ENCODE measurements around the gene THOP1. TPM values are rescaled to one million over a fixed set of nuclear protein-coding genes. Genes with fewer than 3 reads are reported as not detected.
"Not testable (repeated sequence)": the region's sequence is repeated elsewhere in the genome, so short reads cannot be mapped to it uniquely, and the experiment has no call there.

Gene THOP1
- total RNA-seq, 4 donors from 2014 or later, result 57.8 to 88.6 (median 74.7) TPM

DNA sequence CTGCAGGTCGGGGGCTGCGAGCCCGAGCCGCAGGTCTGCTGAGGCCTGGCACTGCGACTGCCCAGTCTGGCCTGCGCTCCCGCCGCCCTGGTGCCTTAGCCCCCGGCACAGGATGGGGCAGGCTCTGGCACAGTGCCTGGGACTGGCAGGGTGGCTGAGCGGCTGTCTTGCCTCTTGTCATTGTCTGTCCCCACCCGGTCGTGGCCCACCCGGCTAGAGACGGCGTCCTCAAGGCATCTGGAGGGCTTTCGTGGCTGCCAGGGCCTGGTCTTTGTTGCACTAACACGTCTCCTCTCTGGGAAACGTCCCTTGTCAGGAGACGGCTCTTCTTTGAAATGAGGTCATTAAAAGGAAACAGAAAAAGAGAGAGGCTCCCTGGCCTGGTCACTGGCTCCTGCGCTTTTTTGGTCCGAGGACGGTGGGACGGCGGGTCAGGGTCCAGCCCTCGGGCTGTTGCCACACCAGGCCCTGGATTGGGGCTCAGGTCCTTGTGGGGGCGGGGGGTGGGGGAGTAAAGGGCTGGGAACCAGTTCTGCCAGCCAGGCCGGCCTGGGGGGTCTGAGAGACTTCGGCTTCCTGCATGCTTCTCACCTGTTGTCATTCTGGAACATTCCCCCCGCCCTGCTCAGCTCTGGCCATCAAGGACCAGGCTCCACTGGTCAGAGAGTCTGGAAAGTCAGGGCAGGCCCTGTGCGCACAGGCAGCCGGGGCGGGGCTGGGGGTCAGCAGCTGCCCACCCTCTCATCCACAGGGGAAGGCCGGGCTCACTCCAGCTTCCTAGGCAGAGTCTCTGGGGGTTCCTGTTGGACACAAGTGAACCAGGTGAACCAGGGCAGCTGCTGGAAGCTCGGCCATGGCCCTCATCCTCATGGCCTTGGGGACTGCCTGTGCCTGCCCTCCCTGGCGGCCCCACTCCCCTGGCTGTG is 28.2 kb downstream of the THOP1 start:
- Histone ChIP-seq H3K9me3 (no peaks in the 10 kb centered on the region), H3K27me3 (no peaks in the 10 kb centered on the region), H3K4me1 (no peaks in the 10 kb centered on the region), H3K27ac (no peak overlapping the region), H3K4me3 (no peak overlapping the region), H3K36me3 (peaks cover 17 to 59% (median 18%) of the 10 kb centered on the region in 3 donors)
- DNase-seq, result no peak
- intact Hi-C loops (cut with DNase I), result no loop called here
- WGBS, 2 donors, result 82 to 89% methylated on average over 5 to 7 of the region's 35 CpGs
- TF ChIP-seq, protein P1, sequence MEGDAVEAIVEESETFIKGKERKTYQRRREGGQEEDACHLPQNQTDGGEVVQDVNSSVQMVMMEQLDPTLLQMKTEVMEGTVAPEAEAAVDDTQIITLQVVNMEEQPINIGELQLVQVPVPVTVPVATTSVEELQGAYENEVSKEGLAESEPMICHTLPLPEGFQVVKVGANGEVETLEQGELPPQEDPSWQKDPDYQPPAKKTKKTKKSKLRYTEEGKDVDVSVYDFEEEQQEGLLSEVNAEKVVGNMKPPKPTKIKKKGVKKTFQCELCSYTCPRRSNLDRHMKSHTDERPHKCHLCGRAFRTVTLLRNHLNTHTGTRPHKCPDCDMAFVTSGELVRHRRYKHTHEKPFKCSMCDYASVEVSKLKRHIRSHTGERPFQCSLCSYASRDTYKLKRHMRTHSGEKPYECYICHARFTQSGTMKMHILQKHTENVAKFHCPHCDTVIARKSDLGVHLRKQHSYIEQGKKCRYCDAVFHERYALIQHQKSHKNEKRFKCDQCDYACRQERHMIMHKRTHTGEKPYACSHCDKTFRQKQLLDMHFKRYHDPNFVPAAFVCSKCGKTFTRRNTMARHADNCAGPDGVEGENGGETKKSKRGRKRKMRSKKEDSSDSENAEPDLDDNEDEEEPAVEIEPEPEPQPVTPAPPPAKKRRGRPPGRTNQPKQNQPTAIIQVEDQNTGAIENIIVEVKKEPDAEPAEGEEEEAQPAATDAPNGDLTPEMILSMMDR (IDR thresholded peaks at IDR 0.05), result no peak
- TF ChIP-seq POLR2A (IDR thresholded peaks at IDR 0.05), result no peak

DNA sequence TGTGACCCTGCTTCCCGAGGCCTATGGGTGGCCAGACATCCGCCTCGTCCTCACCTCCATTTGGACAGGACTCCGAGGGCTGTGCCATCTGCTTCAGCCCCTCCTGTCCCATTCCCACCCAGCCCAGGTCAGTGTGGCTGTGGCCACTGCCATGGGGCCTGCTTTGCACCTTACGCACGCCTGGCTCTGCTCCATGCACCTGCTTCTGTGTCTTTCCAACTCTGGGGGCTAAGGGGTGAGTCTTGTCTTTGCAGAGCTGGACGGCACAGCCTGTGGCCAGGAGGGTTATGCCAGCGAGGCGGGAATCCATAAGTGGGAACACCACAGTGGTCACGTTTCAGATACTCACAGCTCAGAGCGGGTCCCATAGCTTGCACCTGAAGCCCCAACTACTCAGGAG is 29.1 kb downstream of the THOP1 start:
- 93 to 94% methylated on average over 2 to 3 of the region's 11 CpGs for WGBS, 2 donors
- Histone ChIP-seq H3K9me3 (no peaks in the 10 kb centered on the region), H3K4me1 (peaks cover 0 to 4% (median 0%) of the 10 kb centered on the region in 3 donors), H3K27me3 (no peaks in the 10 kb centered on the region), H3K4me3 (no peak overlapping the region), H3K36me3 (peaks cover 10 to 50% (median 12%) of the 10 kb centered on the region in 3 donors), H3K27ac (no peak overlapping the region)
- no peak for DNase-seq
- no peak for TF ChIP-seq POLR2A (IDR thresholded peaks at IDR 0.05)
- TF ChIP-seq, protein P1 (IDR thresholded peaks at IDR 0.05), result no peak
- intact Hi-C loops (cut with DNase I), result no loop called here

DNA sequence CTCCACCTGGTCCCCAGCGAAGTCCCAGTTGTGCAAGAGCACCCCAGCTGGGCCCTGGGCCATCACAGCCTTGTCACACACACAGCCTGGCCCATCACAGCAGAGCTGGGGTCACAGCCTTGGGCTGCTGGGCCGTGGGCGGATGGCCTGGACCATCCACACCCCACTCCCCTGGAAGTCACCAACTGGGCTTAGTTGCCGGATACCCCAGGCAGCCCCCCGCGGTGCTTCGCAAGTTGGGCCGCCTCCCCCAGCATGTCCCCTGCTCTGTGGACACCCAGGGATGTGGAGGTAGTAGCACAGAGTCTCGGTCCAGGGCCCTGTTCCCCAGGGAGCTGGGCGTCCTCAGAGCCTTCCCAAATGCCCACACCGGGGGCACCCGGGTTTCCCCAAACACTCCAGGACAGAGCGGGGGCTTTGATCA is 29.9 kb downstream of the THOP1 start:
- H3K9me3 ChIP-seq, result no peaks in the 10 kb centered on the region
- TF ChIP-seq, protein P1 (IDR thresholded peaks at IDR 0.05), result no peak
- TF ChIP-seq POLR2A (IDR thresholded peaks at IDR 0.05), result no peak
- H3K27ac ChIP-seq, result no peak overlapping the region
- no peak for DNase-seq
- 87 to 92% methylated on average over 2 to 6 of the region's 13 CpGs for WGBS, 2 donors
- intact Hi-C loops (cut with DNase I), result no loop called here
- peaks cover 5 to 42% (median 8%) of the 10 kb centered on the region in 3 donors for H3K36me3 ChIP-seq
- H3K4me1 ChIP-seq, result peaks cover 0 to 8% (median 0%) of the 10 kb centered on the region in 3 donors
- no peaks in the 10 kb centered on the region for H3K27me3 ChIP-seq
- no peak overlapping the region for H3K4me3 ChIP-seq

- Histone ChIP-seq H3K36me3 (peaks cover under 1 to 35% (median 5%) of the 10 kb centered on the region in 3 donors), H3K27ac (no peak overlapping the region), H3K4me1 (peaks cover 0 to 15% (median 4%) of the 10 kb centered on the region in 3 donors), H3K9me3 (no peaks in the 10 kb centered on the region), H3K27me3 (no peaks in the 10 kb centered on the region), H3K4me3 (no peak overlapping the region)
- TF ChIP-seq POLR2A (IDR thresholded peaks at IDR 0.05), result no peak
- TF ChIP-seq, protein P1 (IDR thresholded peaks at IDR 0.05), result no peak
- DNase-seq, result no peak
- WGBS, 2 donors, result 79 to 99% methylated on average over 4 to 6 of the region's 15 CpGs
- intact Hi-C loops (cut with DNase I), result no loop called here
These were observed 30.6 kb downstream of the THOP1 start for GRCh38 chr19:2815923-2816322.

- Histone ChIP-seq H3K27ac (no peak overlapping the region), H3K27me3 (no peaks in the 10 kb centered on the region), H3K36me3 (peaks cover 0 to 28% (median 5%) of the 10 kb centered on the region in 3 donors), H3K9me3 (no peaks in the 10 kb centered on the region), H3K4me1 (peaks cover 0 to 18% (median 4%) of the 10 kb centered on the region in 3 donors), H3K4me3 (no peak overlapping the region)
- no peak for DNase-seq
- no peak for TF ChIP-seq POLR2A (IDR thresholded peaks at IDR 0.05)
- TF ChIP-seq, protein P1 (IDR thresholded peaks at IDR 0.05), result no peak
- WGBS, 2 donors, result 82 to 86% methylated on average over 8 to 15 of the region's 16 CpGs
- intact Hi-C loops (cut with DNase I), result no loop called here
These were observed 31.3 kb downstream of the THOP1 start for GRCh38 chr19:2816641-2817040.

DNA sequence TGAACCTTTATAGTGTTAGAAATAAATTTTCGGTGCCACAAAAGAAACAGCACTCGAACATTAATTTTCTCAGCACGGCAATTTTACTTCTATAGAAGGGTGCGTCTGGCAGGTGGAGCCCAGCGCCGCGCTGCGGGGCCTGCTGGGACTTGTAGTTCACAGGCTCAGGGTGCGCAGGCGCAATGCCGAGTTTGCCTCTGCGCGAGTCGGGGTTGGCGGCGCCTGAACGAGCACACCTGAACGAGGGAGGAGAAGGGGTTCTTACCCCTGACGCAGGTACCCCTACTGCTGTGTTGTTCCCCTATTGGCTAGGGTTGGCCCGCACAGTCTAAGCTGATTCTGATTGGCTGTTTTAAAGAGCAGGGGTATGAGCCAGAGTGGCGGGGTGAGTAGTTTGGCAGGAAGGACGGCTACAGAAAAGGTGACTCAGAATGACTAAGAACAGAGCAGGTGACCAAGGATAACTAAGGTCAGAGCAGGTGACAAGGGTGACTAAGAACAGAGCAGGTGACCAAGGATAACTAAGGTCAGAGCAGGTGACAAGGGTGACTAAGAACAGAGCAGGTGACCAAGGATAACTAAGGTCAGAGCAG is 32.0 kb downstream of the THOP1 start:
- intact Hi-C loops (cut with DNase I); H3K9me3 ChIP-seq; DNase-seq; H3K4me3 ChIP-seq; H3K27me3 ChIP-seq: not testable (repeated sequence)
- H3K27ac ChIP-seq, result peak overlapping the region in 1 of 4 donors; percentile 55
- H3K36me3 ChIP-seq, result peaks cover 0 to 21% (median 5%) of the 10 kb centered on the region in 3 donors
- 63 to 76% methylated on average over 16 to 21 of the region's 22 CpGs for WGBS, 2 donors
- H3K4me1 ChIP-seq, result peaks cover 0 to 18% (median 4%) of the 10 kb centered on the region in 3 donors

All from esophagus squamous epithelium (tissue), 5 donors.